Hepatocyte (in vitro differentiated cells): ENCODE measurements around the gene CDK2AP2. TPM values are rescaled to one million over a fixed set of nuclear protein-coding genes. Genes with fewer than 3 reads are reported as not detected.

ENCODE experiments used
- DNase-seq: peaks from one replicate; pipeline ENCODE4 v3.0.0-alpha.2; 2016; ENCODE audit warnings: low spot score
- H2AFZ ChIP-seq: fragments of 200-600 bp; sonication (generic); 2 replicates; pipeline ENCODE4 v1.6.0; 2016; ENCODE audit warnings: antibody characterized with exemption, mild to moderate bottlenecking
- H3K27ac ChIP-seq: fragments of 200-600 bp; sonication (generic); 2 replicates; pipeline ENCODE4 v1.5.1; 2016; ENCODE audit warnings: mild to moderate bottlenecking
- H3K27me3 ChIP-seq: fragments of 200-600 bp; sonication (generic); 2 replicates; pipeline ENCODE4 v1.6.1; 2016
- H3K36me3 ChIP-seq: fragments of 200-600 bp; sonication (generic); replicated peaks from 2 replicates; pipeline ENCODE4 v1.5.1; 2016; ENCODE audit warnings: low read depth; ENCODE audit not compliant: insufficient read depth
- H3K4me1 ChIP-seq: fragments of 200-600 bp; sonication (generic); 2 replicates; pipeline ENCODE4 v1.5.1; 2016; ENCODE audit warnings: mild to moderate bottlenecking, moderate library complexity; ENCODE audit not compliant: insufficient read depth
- H3K4me2 ChIP-seq: fragments of 200-600 bp; sonication (generic); 2 replicates; pipeline ENCODE4 v1.6.0; 2016
- H3K4me3 ChIP-seq: fragments of 200-600 bp; sonication (generic); 2 replicates; pipeline ENCODE4 v1.5.1; 2016; ENCODE audit warnings: mild to moderate bottlenecking
- H3K79me2 ChIP-seq: fragments of 200-600 bp; sonication (generic); 2 replicates; pipeline ENCODE4 v1.6.0; 2017; ENCODE audit warnings: mild to moderate bottlenecking
- H3K9me2 ChIP-seq: fragments of 200-600 bp; sonication (generic); replicated peaks from 2 replicates; pipeline ENCODE4 v1.6.0; 2017; ENCODE audit warnings: mild to moderate bottlenecking; ENCODE audit not compliant: insufficient read depth
- H3K9me3 ChIP-seq: fragments of 200-600 bp; sonication (generic); 2 replicates; pipeline ENCODE4 v1.5.1; 2016; ENCODE audit warnings: low read depth, mild to moderate bottlenecking
- H4K20me1 ChIP-seq: fragments of 200-600 bp; sonication (generic); 2 replicates; pipeline ENCODE4 v1.6.0; 2016; ENCODE audit warnings: mild to moderate bottlenecking; ENCODE audit not compliant: insufficient read depth, poor library complexity, severe bottlenecking
- EZH2 ChIP-seq: fragments of 200-600 bp; sonication (generic); IDR thresholded peaks from 2 replicates; pipeline ENCODE4 v1.6.1; 2016; ENCODE audit warnings: antibody characterized with exemption, mild to moderate bottlenecking, borderline replicate concordance
- EZH2phosphoT487 ChIP-seq: fragments of 200-600 bp; sonication (generic); IDR thresholded peaks from one replicate; pipeline ENCODE4 v1.6.1; 2018; ENCODE audit warnings: antibody characterized with exemption, mild to moderate bottlenecking, low read depth, moderate library complexity; ENCODE audit not compliant: unreplicated experiment, severe bottlenecking
- WGBS: methylation state at CpG from one replicate; pipeline ENCODE4 v1.1.6; 2016; ENCODE audit warnings: low lambda C conversion rate; ENCODE audit errors: missing lambda C conversion rate; 5-methylcytosine and 5-hydroxymethylcytosine counted together
- polyA plus RNA-seq: library from polyadenylated mRNA; unstranded; fragments of >200 nt; fragmentation: Nextera tagmentation; extraction: Ambion mirVana; gene quantifications from 2 replicates; pipeline ENCODE4 v1.2.1, GENCODE V29; 2016
- total RNA-seq: library from RNA; depleted of rRNA; stranded (reverse); fragments of >200 nt; gene quantifications from 2 replicates; pipeline ENCODE4 v1.2.3, GENCODE V29; 2014
- TF ChIP-seq, protein P1 (sequence below): fragments of 200-600 bp; sonication (generic); IDR thresholded peaks from 2 replicates; pipeline ENCODE4 v1.5.1; 2016; ENCODE audit warnings: antibody characterized with exemption, mild to moderate bottlenecking; ENCODE audit not compliant: poor library complexity

Gene CDK2AP2
- total and polyA plus RNA-seq, 2 experiments from 2014 or later: 47.3 to 177 TPM

DNA sequence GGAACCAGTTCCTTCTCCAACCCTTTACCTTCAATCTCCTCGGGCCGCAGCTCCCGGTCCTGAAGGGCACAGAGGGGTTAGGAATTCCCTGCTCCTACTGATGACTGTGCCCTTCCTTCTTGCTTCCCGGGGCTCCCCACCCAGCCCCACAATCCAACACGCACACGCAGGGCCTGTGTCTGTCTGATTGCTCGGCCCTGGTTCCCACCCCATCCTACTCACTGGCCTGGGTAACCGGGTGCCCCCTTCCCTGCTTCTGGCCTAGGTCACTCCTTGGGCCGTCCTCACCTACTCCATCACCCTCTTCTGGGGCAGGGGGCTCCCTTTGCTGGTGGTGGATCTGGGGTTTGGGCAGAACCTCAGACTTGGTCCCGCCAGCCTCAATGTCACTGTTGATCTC, 14.0 kb upstream of the CDK2AP2 start:
- H3K4me1 ChIP-seq: no peaks in the 10 kb centered on the region
- WGBS: 85% methylated on average over 8 of the region's 10 CpGs
- no peaks in the 10 kb centered on the region for H3K27me3 ChIP-seq
- no peak overlapping the region for H3K27ac ChIP-seq
- no peak overlapping the region for H3K4me2 ChIP-seq
- no peaks in the 10 kb centered on the region for H3K79me2 ChIP-seq
- H4K20me1 ChIP-seq: no peaks in the 10 kb centered on the region
- no peaks in the 10 kb centered on the region for H3K9me2 ChIP-seq
- no peak overlapping the region for H2AFZ ChIP-seq
- DNase-seq: no peak
- H3K4me3 ChIP-seq: no peak overlapping the region
- H3K36me3 ChIP-seq: no peaks in the 10 kb centered on the region
- no peaks in the 10 kb centered on the region for H3K9me3 ChIP-seq
- TF ChIP-seq, protein P1, sequence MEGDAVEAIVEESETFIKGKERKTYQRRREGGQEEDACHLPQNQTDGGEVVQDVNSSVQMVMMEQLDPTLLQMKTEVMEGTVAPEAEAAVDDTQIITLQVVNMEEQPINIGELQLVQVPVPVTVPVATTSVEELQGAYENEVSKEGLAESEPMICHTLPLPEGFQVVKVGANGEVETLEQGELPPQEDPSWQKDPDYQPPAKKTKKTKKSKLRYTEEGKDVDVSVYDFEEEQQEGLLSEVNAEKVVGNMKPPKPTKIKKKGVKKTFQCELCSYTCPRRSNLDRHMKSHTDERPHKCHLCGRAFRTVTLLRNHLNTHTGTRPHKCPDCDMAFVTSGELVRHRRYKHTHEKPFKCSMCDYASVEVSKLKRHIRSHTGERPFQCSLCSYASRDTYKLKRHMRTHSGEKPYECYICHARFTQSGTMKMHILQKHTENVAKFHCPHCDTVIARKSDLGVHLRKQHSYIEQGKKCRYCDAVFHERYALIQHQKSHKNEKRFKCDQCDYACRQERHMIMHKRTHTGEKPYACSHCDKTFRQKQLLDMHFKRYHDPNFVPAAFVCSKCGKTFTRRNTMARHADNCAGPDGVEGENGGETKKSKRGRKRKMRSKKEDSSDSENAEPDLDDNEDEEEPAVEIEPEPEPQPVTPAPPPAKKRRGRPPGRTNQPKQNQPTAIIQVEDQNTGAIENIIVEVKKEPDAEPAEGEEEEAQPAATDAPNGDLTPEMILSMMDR: no peak
- no peak for TF ChIP-seq EZH2phosphoT487
- no peak for TF ChIP-seq EZH2

DNA sequence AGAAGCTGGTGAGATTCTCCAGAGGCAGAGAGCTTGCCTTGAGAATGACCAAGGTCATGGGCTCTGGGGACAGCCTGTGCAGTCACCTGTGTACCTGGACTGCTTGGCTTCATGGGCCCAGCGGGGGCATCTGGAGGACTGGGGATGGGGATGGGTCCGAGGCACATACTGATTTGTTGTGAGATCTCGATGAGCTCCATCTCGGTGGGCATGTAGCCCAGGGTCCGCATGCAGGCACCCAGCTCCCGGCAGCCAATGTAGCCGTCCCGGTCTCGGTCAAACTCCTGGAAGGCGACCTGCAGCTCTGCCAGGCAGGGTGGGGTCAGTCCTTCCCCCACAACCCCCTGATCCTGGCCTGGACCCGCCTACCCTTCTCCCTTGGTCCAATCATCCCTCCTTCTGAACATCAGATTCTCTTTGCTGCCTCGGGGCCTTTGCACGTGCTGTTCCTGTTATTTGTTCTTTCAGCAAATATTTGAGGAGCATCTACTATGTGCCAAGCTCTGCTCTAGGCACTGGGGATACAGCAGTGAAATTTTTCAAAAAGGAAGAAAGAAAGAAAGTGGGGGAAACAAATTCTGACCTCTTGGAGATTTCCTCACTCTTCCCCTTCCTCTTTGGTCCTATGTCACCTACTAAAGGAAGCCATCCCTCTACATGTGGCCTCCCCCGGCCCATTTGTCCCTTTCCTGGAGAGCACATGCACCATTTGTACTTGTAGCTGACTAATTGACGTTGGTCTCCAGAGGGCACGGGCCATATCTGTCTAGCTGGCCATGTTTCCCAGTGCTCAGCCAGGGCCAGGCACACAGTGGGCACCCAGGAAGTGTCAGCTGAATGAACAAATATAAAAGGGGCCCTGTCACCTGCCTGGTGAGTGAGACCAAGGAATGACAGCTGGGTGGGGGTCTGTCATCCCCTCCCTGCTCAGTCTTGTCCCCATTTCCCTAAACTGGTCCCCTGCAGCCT, 13.2 kb upstream of the CDK2AP2 start:
- Histone ChIP-seq H3K27ac (no peak overlapping the region), H4K20me1 (no peaks in the 10 kb centered on the region)
- 90% methylated on average over 16 of the region's 16 CpGs for WGBS

DNA sequence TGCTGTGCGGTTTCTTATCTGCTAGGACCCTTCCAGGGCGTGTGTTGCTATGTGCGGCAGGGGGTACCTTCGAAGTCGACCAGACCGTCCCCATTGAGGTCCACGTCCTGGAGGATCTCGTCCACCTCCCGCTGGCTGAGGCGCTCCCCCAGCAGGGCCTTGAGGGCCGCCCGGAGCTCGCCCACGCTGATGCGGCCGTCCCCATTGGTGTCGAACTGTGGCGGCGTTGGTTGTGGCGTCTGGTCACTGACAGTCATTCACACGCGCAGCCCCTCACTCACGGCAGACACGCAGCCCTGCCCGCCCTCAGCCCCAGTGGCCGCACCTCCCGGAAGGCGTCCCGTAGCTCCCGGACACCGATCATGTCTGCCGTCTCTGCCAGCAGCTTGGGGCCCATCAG, 11.8 kb upstream of the CDK2AP2 start:
- WGBS: 94% methylated on average over 14 of the region's 32 CpGs
- no peak overlapping the region for H2AFZ ChIP-seq
- H3K27ac ChIP-seq: no peak overlapping the region
- H3K4me3 ChIP-seq: no peak overlapping the region
- DNase-seq: no peak
- no peaks in the 10 kb centered on the region for H3K4me1 ChIP-seq
- no peaks in the 10 kb centered on the region for H3K9me3 ChIP-seq
- H3K79me2 ChIP-seq: no peaks in the 10 kb centered on the region
- H3K36me3 ChIP-seq: no peaks in the 10 kb centered on the region
- TF ChIP-seq, protein P1: no peak
- TF ChIP-seq EZH2 (no peak), EZH2phosphoT487 (no peak)
- H3K27me3 ChIP-seq: no peaks in the 10 kb centered on the region
- H3K9me2 ChIP-seq: no peaks in the 10 kb centered on the region
- H4K20me1 ChIP-seq: no peaks in the 10 kb centered on the region
- H3K4me2 ChIP-seq: no peak overlapping the region

More for the DNA sequence above, 13.2 kb upstream of the CDK2AP2 start:
- no peak for DNase-seq
- Histone ChIP-seq H2AFZ (no peak overlapping the region), H3K4me1 (no peaks in the 10 kb centered on the region), H3K9me2 (no peaks in the 10 kb centered on the region), H3K79me2 (no peaks in the 10 kb centered on the region), H3K9me3 (no peaks in the 10 kb centered on the region), H3K4me3 (no peak overlapping the region), H3K36me3 (no peaks in the 10 kb centered on the region), H3K27me3 (no peaks in the 10 kb centered on the region), H3K4me2 (no peak overlapping the region)
- TF ChIP-seq EZH2 (no peak), EZH2phosphoT487 (no peak)
- TF ChIP-seq, protein P1: no peak
